Panc1 (cell line): ENCODE results near the gene RBM11. TPM values are rescaled to one million over a fixed set of nuclear protein-coding genes. Genes with fewer than 3 reads are reported as not detected.

Experiments used
- ATAC-seq: fragments of 200-7000 bp; cut with Tn5 transposase; 2 replicates; pipeline ENCODE4 v1.9.1; 2020; ENCODE audit warnings: mild to moderate bottlenecking, moderate library complexity
- BruUV-seq: library from RNA; stranded (reverse); fragments of 400-500 nt; replicated peaks from 2 replicates; lab custom pipeline; 2021; lab: Mats Ljungman, UMichigan
- CTCF ChIA-PET: fragments of 300-600 bp; sonication (Branson Sonifier 250); formaldehyde crosslinking; loops from one replicate; lab custom pipeline; 2022; ENCODE audit warnings: antibody characterized with exemption; lab: Charles Lee
- POLR2A ChIA-PET: fragments of 300-600 bp; sonication (Branson Sonifier 250); formaldehyde crosslinking; loops from one replicate; lab custom pipeline; 2022; ENCODE audit warnings: antibody characterized with exemption; lab: Charles Lee
- DNase-seq: peaks from one replicate; pipeline ENCODE4 v3.0.0-alpha.2; 2010; ENCODE audit warnings: low read depth, low spot score
- H3K27ac ChIP-seq: 2 replicates; pipeline ENCODE4 v1.5.1; 2011; ENCODE audit warnings: mild to moderate bottlenecking, low read length, inconsistent platforms
- H3K27me3 ChIP-seq: fragments of 200-500 bp; sonication (Bioruptor generic); 2 replicates; pipeline ENCODE4 v1.6.0; 2014; ENCODE audit warnings: low read length, inconsistent platforms; ENCODE audit not compliant: control insufficient read depth, insufficient read depth
- H3K36me3 ChIP-seq: fragments of 200-500 bp; sonication (Bioruptor generic); 2 replicates; pipeline ENCODE4 v1.5.1; 2014; ENCODE audit warnings: inconsistent platforms, mild to moderate bottlenecking, low read length, moderate library complexity; ENCODE audit not compliant: control insufficient read depth, insufficient read depth
- H3K4me1 ChIP-seq: 2 replicates; pipeline ENCODE4 v1.5.1; 2011; ENCODE audit warnings: inconsistent platforms, mild to moderate bottlenecking, low read length, moderate library complexity; ENCODE audit not compliant: control insufficient read depth, insufficient read depth
- H3K4me3 ChIP-seq, 2 experiments: 2 replicates each; pipeline ENCODE4 v1.5.1; 2011 to 2012; ENCODE audit warnings: low read depth in 2 of 2, low read length in 2 of 2, mild to moderate bottlenecking in 2 of 2, inconsistent platforms in 1 of 2, moderate library complexity in 1 of 2
- H3K9me3 ChIP-seq: fragments of 200-500 bp; sonication (Bioruptor generic); 2 replicates; pipeline ENCODE4 v1.5.1; 2014; ENCODE audit warnings: low read depth, mild to moderate bottlenecking, inconsistent platforms, low read length, moderate library complexity; ENCODE audit not compliant: control insufficient read depth, insufficient read depth
- POLR2AphosphoS5 ChIP-seq: IDR thresholded peaks from 2 replicates; pipeline ENCODE4 v1.6.1; 2012; ENCODE audit warnings: mild to moderate bottlenecking, low read depth, low read length, moderate library complexity
- SIN3A ChIP-seq: IDR thresholded peaks from 2 replicates; pipeline ENCODE4 v1.6.1; 2012; ENCODE audit warnings: low read depth, mild to moderate bottlenecking, low read length, moderate library complexity, borderline replicate concordance; ENCODE audit not compliant: insufficient read depth
- TCF7L2 ChIP-seq: IDR thresholded peaks from 2 replicates; pipeline ENCODE4 v1.6.1; 2011; ENCODE audit warnings: mild to moderate bottlenecking, low read depth, low read length, inconsistent platforms
- in situ Hi-C: cut with HindIII; loops from 2 replicates; pipeline ENCODE4 v1.10.0; 2016; ENCODE audit warnings: low sequenced_read_pairs, low pct_unique_long_range_greater_than_20kb
- intact Hi-C: fragments of 100-400 bp; cut with micrococcal nuclease; formaldehyde crosslinking; loops from one replicate; pipeline ENCODE4 v1.10.0; 2022; ENCODE audit not compliant: unreplicated experiment
- total RNA-seq: library from RNA; stranded (reverse); gene quantifications from one replicate; pipeline ENCODE4 v1.2.1, GENCODE V29; 2021; ENCODE audit not compliant: unreplicated experiment
- TF ChIP-seq, protein P1 (sequence below): fragments of 450-650 bp; IDR thresholded peaks from 2 replicates; pipeline ENCODE4 v1.5.1; 2017; ENCODE audit warnings: mild to moderate bottlenecking
- TF ChIP-seq, protein P2 (sequence below), 2 experiments: IDR thresholded peaks; 2 replicates each; pipeline ENCODE4 v1.6.1; 2011 to 2012; ENCODE audit warnings: low read depth in 2 of 2, control low read depth in 1 of 2, low read length in 1 of 2, mild to moderate bottlenecking in 1 of 2, moderate library complexity in 1 of 2; ENCODE audit not compliant: insufficient read depth in 1 of 2

The RBM11 gene
- total RNA-seq, 1 experiment from 2014 or later: 0.15 TPM

DNA sequence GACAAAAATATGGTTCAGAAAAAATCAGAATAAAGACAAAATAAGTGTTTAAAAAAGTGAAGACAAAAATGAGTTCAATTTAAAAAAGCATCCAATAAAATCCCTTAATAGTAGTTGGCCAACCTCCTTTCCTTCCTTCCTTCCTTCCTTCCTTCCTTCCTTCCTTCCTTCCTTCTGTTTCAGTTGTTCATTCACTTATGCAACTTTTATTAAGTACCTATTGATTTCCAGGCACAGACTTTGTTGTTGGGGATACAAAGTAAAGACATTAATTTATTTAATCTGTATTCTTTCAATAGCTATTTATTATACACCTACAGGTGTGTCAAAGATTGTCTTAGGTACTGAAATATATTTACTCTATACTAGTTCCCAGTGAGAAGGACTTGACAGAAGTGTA lies 2.8 kb upstream of the RBM11 start:
- ChIA-PET POLR2A (no interaction called here), CTCF (no interaction called here)
- Histone ChIP-seq H3K9me3 (no peaks in the 10 kb centered on the region), H3K4me3 (no peak overlapping the region), H3K36me3 (no peaks in the 10 kb centered on the region), H3K4me1 (no peaks in the 10 kb centered on the region), H3K27ac (no peak overlapping the region), H3K27me3 (peaks cover 7% of the 10 kb centered on the region)
- in situ Hi-C loops (no loop called here), intact Hi-C loops (no loop called here)
- no peak for TF ChIP-seq SIN3A
- BruUV-seq: no TSS peak
- ATAC-seq (no peak), DNase-seq (no peak)

DNA sequence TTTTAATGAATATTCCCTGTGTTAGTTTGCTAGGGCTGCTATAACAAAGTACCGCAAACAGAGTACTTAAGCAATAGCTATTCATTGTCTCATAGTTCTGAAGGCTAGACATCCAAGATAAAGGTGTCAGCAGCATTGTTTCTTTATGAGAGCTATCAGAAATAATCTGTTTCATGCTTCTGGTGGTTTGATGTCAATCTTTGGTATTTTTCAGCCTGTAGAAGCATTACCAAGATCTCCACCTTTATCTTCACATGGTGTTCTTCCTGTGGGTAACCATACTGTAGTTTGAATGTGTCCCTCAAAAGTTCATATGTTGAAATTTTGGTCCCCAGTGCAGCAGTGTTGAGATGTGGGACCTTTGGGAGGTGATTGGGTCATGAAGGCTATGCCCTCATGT lies 7.4 kb downstream of the RBM11 start:
- H3K4me3 ChIP-seq: no peak overlapping the region
- POLR2A ChIA-PET: no interaction called here
- in situ Hi-C loops (no loop called here), intact Hi-C loops (no loop called here)
- no peak overlapping the region for H3K27ac ChIP-seq
- no peaks in the 10 kb centered on the region for H3K36me3 ChIP-seq
- ATAC-seq (no peak), DNase-seq (no peak)
- H3K27me3 ChIP-seq: no peaks in the 10 kb centered on the region
- TF ChIP-seq SIN3A: no peak
- TF ChIP-seq, protein P1, sequence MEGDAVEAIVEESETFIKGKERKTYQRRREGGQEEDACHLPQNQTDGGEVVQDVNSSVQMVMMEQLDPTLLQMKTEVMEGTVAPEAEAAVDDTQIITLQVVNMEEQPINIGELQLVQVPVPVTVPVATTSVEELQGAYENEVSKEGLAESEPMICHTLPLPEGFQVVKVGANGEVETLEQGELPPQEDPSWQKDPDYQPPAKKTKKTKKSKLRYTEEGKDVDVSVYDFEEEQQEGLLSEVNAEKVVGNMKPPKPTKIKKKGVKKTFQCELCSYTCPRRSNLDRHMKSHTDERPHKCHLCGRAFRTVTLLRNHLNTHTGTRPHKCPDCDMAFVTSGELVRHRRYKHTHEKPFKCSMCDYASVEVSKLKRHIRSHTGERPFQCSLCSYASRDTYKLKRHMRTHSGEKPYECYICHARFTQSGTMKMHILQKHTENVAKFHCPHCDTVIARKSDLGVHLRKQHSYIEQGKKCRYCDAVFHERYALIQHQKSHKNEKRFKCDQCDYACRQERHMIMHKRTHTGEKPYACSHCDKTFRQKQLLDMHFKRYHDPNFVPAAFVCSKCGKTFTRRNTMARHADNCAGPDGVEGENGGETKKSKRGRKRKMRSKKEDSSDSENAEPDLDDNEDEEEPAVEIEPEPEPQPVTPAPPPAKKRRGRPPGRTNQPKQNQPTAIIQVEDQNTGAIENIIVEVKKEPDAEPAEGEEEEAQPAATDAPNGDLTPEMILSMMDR: no peak
- TF ChIP-seq, protein P2, sequence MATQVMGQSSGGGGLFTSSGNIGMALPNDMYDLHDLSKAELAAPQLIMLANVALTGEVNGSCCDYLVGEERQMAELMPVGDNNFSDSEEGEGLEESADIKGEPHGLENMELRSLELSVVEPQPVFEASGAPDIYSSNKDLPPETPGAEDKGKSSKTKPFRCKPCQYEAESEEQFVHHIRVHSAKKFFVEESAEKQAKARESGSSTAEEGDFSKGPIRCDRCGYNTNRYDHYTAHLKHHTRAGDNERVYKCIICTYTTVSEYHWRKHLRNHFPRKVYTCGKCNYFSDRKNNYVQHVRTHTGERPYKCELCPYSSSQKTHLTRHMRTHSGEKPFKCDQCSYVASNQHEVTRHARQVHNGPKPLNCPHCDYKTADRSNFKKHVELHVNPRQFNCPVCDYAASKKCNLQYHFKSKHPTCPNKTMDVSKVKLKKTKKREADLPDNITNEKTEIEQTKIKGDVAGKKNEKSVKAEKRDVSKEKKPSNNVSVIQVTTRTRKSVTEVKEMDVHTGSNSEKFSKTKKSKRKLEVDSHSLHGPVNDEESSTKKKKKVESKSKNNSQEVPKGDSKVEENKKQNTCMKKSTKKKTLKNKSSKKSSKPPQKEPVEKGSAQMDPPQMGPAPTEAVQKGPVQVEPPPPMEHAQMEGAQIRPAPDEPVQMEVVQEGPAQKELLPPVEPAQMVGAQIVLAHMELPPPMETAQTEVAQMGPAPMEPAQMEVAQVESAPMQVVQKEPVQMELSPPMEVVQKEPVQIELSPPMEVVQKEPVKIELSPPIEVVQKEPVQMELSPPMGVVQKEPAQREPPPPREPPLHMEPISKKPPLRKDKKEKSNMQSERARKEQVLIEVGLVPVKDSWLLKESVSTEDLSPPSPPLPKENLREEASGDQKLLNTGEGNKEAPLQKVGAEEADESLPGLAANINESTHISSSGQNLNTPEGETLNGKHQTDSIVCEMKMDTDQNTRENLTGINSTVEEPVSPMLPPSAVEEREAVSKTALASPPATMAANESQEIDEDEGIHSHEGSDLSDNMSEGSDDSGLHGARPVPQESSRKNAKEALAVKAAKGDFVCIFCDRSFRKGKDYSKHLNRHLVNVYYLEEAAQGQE (IDR thresholded peaks at IDR 0.05; ENCODE audit: insufficient read depth in 1 of 2, low read depth in 2 of 2, low read length in 1 of 2): no peak
- no peak for TF ChIP-seq POLR2AphosphoS5
- no peak for TF ChIP-seq TCF7L2
- CTCF ChIA-PET: no interaction called here
- H3K9me3 ChIP-seq: no peaks in the 10 kb centered on the region
- no TSS peak for BruUV-seq
- no peaks in the 10 kb centered on the region for H3K4me1 ChIP-seq

DNA sequence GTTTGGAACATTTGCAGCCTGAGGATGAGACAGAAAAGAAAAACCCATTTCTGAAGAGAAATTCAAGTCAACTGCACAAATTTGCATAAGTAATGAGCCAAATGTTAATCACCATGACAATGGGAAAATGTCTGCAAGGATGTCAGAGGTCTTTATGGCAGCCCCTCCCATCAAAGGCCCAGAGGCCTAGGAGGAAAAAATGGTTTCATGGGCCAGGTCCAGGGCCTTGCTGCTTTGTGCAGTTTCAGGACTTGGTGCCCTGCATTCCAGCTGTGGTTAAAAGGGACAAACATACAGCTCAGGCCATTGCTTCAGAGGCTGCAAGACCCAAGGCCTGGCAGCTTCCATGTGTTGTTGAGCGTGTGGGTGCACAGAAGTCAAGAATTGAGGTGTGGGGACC lies 13.4 kb downstream of the RBM11 start:
- no TSS peak for BruUV-seq
- no peak for TF ChIP-seq SIN3A
- TF ChIP-seq, protein P1: no peak
- no peak for TF ChIP-seq TCF7L2
- TF ChIP-seq, protein P2 (IDR thresholded peaks at IDR 0.05; ENCODE audit: insufficient read depth in 1 of 2, low read depth in 2 of 2, low read length in 1 of 2): no peak
- TF ChIP-seq POLR2AphosphoS5: no peak
- H3K4me3 ChIP-seq: no peak overlapping the region
- H3K27me3 ChIP-seq: no peaks in the 10 kb centered on the region
- ChIA-PET POLR2A (no interaction called here), CTCF (no interaction called here)
- no peaks in the 10 kb centered on the region for H3K9me3 ChIP-seq
- intact Hi-C loops (no loop called here), in situ Hi-C loops (no loop called here)
- ATAC-seq: no peak
- H3K4me1 ChIP-seq: no peaks in the 10 kb centered on the region
- no peak overlapping the region for H3K27ac ChIP-seq
- no peak for DNase-seq
- no peaks in the 10 kb centered on the region for H3K36me3 ChIP-seq
